HG03432 (cell line): ENCODE measurements around the gene TRIP12.
"Not testable (repeated sequence)": the region's sequence is repeated elsewhere in the genome, so short reads cannot be mapped to it uniquely, and the experiment has no call there.

Experiments used
- ATAC-seq: cut with Tn5 transposase; IDR thresholded peaks from one replicate; pipeline ENCODE4 v1.9.1; 2021; ENCODE audit warnings: mild to moderate bottlenecking, moderate library complexity; ENCODE audit not compliant: unreplicated experiment

Gene TRIP12

GRCh38 chr2:229835596-229836283, 86.1 kb downstream of the TRIP12 start:
- no peak for ATAC-seq

DNA sequence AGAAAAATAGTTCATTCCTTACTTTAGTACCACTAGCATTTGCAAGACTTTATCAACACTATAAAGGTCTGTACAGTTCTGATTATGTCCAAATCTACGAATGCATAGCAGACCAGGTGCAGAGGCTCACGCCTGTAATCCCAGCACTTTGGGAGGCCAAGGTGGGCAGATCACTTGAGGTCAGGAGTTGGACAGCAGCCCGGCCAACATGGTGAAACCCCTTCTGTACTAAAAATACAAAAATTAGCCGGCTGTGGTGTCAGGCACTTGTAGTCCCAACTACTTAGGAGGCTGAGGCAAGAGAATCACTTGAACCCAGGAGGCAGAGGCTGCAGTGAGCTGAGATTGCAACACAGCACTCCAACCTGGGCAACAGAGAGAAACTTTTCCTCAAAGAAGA, 87.4 kb downstream of the TRIP12 start:
- not testable (repeated sequence) for ATAC-seq

DNA sequence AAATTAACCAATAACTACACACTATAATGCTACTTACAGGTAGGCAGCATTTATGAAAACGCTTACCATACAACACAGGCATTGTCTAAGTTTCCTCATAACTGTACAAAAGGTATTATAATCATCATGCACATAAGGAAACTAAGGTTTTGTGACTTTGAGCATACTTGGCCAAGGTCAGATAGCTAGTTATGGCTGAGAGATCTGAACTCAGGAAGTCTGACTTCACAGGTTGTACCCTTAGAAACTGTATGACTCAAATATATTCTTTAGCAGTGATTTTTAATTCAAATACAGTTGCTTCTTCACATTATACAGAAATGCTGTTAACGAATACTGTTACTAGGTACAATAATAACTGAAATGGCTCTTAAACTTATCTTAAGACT, 89.3 kb downstream of the TRIP12 start:
- ATAC-seq: peak; percentile 58

GRCh38 chr2:229831805-229832509, 89.9 kb downstream of the TRIP12 start:
- no peak for ATAC-seq

DNA sequence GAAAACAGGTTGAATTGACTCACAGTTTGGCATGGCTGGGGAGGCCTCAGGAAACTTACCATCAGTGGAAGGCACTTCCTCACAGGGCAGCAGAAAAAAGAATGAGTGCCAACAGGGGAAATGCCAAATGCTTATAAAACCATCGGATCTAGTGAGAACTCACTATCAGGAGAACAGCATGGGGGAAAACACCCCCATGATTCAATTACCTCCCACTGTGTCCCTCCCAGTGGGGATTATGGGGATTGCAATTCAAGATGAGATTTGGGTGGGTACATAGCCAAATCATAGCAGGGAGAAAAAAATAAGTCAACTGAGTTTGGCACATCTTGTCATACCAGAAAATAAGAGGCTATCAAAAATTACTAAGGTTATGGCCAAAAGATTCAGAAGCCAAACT, 96.3 kb downstream of the TRIP12 start:
- ATAC-seq: no peak

- no peak for ATAC-seq
Observed at GRCh38 chr2:229821316-229821715, 100.5 kb downstream of the TRIP12 start.

GRCh38 chr2:229818230-229818629, 103.6 kb downstream of the TRIP12 start:
- ATAC-seq: no peak

- ATAC-seq: no peak
Observed at GRCh38 chr2:229815858-229816257, 106.0 kb downstream of the TRIP12 start.

GRCh38 chr2:229815342-229815741, 106.5 kb downstream of the TRIP12 start:
- no peak for ATAC-seq

DNA sequence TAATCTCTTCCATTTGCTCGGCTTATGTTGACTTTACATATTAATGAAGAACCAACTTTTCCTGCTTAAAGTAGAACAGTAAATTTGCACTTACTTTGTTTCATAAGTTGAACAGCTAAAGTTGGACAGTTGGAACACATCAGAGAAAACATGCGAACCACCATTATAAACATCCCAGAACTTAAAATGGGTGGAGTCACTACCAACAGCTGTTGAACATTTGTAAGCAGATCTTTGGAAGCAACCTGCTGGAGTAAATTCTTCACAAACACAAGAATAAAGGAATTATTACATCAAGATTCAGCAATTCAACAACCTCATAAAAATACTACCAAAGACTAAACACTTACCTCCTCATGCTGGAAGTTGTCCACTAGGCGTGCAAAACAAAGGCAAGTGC, 111.0 kb downstream of the TRIP12 start:
- ATAC-seq: no peak

DNA sequence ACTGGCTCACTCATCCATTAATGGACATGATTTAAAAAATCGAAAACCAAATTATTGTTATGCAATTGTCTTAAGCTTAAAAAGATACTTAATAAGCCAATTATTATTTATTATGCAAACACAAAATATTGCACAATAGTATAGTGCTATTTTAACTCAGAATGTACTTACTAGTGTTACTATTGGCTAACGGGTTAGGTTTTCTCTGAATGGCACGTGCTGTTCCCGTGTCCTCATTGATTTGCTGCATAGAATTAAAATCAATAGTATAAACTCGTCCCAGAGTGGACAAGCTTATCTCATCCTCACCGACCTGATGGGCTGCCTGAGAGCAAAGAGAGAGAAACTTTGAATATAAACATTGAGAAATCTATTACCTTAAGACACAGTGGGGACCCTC, 116.2 kb downstream of the TRIP12 start:
- no peak for ATAC-seq

DNA sequence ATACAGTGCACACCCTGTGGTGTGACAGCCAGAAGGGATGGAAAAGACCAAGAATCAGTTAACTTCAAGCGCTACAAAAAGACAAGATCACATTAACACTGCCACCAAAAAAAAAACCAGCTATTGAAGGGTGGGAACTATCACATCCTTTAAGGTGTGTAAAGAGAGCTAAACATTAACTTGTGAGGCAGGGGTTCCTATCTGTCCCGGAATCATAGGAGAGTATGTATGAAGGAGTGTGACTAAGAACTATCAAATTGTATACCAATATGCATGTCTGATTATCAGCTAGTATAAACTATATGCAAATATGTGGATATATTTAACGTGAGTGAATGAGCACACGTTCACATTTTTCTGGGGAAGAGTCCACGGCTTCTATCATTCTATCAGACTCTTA, 119.0 kb downstream of the TRIP12 start:
- ATAC-seq: no peak

- peak; percentile 77 for ATAC-seq
Observed at GRCh38 chr2:229800997-229801754, 120.6 kb downstream of the TRIP12 start.

DNA sequence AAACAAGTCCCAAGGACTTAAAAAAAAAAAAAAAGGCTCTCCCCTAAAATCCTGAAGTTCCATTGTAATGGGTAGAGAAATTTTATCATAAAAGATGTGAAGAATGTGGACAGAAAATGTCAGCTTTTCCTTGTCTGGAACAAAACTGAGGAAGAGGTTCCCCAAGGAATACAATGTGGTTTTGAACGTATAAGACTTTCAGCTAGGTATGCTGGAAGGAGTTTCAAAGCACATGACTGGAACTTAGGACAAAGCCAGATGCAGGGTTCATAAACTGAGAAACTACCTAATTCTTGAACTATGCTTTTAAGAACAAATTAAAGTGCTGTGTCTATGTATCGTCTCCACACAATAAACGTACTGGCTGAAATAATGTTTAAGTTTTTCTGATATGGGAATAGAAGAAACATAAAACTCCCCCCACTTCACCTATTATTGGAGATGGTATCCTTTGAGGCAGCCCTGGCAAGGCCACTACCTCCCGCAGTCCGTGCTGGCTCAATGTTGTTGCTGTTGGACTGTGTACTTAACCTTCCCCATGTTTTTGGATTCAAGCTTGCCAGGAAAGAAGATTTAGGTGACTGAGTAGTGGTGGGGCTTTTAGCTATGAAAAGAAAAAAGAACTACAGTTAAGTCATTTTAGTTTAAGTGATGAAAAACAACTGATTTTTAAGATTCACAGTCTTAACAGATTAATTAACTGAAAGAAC, 123.2 kb downstream of the TRIP12 start:
- ATAC-seq: no peak

DNA sequence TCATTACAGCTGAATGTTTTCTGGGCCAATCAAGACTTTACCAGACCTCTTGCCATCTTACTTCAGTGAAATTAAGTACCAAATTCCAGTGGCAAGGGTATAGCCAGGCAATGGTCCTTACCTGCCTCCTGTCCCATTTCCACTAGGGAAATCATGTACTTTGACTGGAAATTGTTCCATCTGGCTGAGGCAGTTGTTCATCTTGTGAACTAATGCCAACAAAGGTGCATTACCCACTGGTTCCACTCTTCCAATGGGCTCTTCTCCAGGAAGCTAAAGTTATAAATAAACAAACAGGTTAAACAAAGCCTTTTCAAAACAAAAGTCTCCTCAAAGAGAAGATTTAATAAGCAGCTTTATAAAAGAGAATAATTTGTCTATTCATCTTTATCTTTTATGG, 126.8 kb downstream of the TRIP12 start:
- ATAC-seq: no peak

DNA sequence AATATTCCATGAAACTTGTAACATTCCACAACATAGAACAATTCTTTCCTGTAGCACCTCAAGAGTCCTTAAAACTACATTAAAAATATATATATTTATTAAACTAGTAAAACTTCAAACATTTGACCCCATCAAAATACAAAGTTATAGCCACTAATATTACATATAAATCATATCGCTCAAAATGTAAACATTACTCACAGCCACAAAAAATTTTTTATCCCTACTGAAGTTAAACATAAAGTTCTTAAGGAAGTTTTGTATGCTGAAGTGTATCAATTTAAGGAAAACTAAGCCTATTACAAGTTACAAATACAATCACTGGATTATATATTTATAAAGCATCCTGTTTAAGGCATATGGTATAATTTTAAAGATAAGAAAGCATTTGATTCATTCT, 127.2 kb downstream of the TRIP12 start:
- ATAC-seq: no peak

DNA sequence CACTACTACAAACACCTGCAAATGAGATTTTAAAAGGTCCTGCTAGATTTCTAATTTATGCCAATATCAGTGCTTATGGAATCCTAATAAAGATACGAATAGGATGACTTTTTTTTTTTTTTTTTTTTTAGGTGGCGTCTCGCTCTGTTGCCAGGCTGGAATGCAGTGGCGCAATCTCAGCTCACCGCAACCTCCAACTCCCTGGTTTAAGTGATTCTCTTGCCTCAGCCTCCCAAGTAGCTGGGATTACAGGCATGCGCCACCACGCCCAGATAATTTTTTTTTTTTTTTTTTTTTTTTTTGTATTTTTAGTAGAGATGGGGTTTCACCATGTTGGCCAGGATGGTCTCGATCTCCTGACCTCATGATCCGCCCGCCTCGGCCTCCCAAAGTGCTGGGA, 135.5 kb downstream of the TRIP12 start:
- ATAC-seq: not testable (repeated sequence)

- no peak for ATAC-seq
Observed at GRCh38 chr2:229784791-229785190, 137.0 kb downstream of the TRIP12 start.

DNA sequence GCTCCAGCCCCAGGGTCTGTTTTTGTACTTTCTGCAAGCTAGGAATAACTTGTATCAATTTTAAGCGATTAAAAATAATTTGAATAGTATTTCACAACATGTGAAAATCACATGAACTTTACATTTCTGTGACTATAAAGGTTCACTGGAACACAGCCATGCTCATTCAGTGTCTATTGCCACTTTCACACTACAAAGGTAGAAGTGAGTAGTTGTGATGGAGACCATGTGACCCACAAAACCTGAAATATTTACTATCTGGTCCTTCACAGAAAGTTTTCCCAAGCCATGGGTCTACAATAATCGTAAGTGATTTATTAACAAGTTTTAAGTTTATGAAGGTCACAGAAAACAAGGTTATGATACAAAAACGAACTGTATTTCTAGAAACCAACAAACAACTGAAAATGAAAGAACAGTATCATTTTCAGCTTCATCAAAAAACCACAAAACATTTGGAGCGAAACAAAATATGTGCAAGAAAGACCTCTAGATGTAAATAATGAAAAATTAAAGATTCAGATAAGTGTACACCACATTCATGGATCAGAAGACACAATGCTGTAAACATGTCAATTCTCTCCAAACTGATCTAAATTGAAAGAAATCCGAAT, 138.6 kb downstream of the TRIP12 start:
- peak; percentile 67 for ATAC-seq

DNA sequence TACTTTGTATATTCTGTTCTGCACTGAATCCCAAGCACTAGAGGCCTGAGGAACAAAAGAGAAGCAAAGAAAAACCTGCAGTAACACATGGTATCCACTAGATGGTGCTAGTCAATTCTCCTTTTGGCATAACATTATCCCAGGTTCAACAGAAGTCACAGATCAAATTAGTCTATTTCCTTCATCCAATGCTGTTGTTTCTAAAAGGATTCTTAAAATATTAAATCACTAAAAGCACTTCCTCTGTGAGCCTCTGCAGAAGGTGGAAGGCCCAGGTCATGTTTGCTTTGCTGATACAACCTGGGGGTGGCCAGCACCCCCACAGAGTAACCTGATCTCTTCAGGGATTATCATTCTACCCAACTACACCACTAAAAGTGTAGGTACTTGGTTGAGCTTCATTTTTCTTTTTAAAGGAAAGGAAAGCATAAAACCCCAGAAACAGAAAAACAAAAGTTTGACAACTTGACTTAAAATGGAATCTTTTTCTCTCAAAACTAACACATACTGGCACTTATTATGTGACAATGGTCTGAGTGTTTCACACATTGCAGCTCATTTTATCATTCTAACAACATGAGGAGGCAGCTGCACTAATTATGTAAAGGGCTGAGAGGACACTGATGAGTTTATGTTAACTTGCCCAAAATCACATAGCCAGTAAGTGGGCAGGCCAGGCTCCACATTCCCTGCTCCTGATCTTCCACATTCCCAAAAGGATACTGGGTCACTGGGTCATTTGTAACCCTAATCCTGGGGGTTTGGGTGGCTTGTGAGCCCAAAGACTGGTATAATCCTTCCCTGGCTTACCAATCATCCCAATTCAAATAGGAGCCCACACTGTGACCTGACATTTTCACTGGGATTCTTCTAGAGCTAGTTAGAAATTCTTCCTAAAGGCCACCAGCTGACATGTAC, 140.7 kb downstream of the TRIP12 start:
- peak; percentile 50 for ATAC-seq
